Measurements from ENCODE around the gene TAS1R3. TPM values are rescaled to one million over a fixed set of nuclear protein-coding genes. Genes with fewer than 3 reads are reported as not detected.
"Not testable (repeated sequence)": the region's sequence is repeated elsewhere in the genome, so short reads cannot be mapped to it uniquely, and the experiment has no call there.

The TAS1R3 gene
- total RNA-seq, 1 donor from 2014 or later, result 1.0 TPM

- intact Hi-C loops (cut with micrococcal nuclease), result loop anchor here (2.0 to 10.0 kb wide), 5 partner anchors 35 to 273 kb away; partner anchors contain the start of genes AURKAIP1, C1orf159, DVL1 and UBE2J2
These were observed 22.9 kb upstream of the TAS1R3 start, which contains the start of the genes ACAP3 and PUSL1 for GRCh38 chr1:1307923-1308755. Gene ACAP3, minus strand, starts transcription at chr1:1307930. Its CDS starts 115 bp downstream, at chr1:1307815. Gene PUSL1, plus strand, starts transcription at chr1:1308597. Its CDS starts 47 bp downstream, at chr1:1308644.

GRCh38 chr1:1308756-1309250, 22.3 kb upstream of the TAS1R3 start:
- intact Hi-C loops (cut with micrococcal nuclease), result loop anchor here (2.0 to 10.0 kb wide), 5 partner anchors 36 to 274 kb away; partner anchors contain the start of genes AURKAIP1, C1orf159, DVL1 and UBE2J2

GRCh38 chr1:1309251-1310108, 21.6 kb upstream of the TAS1R3 start:
- intact Hi-C loops (cut with micrococcal nuclease), result loop anchor here (2.0 to 10.0 kb wide), 5 partner anchors 37 to 275 kb away; partner anchors contain the start of genes AURKAIP1, C1orf159, DVL1 and UBE2J2

GRCh38 chr1:1310109-1310385, 21.0 kb upstream of the TAS1R3 start:
- intact Hi-C loops (cut with micrococcal nuclease), result no loop called here

GRCh38 chr1:1310476-1311053, 20.5 kb upstream of the TAS1R3 start:
- intact Hi-C loops (cut with micrococcal nuclease), result no loop called here

- intact Hi-C loops (cut with micrococcal nuclease), result no loop called here
These were observed 19.7 kb upstream of the TAS1R3 start for GRCh38 chr1:1311107-1312104.

GRCh38 chr1:1312450-1313314, 18.4 kb upstream of the TAS1R3 start:
- intact Hi-C loops (cut with micrococcal nuclease), result no loop called here

- intact Hi-C loops (cut with micrococcal nuclease), result no loop called here
These were observed 17.4 kb upstream of the TAS1R3 start for GRCh38 chr1:1313500-1314236.

- intact Hi-C loops (cut with micrococcal nuclease), result no loop called here
These were observed 16.9 kb upstream of the TAS1R3 start for GRCh38 chr1:1314237-1314586.

- intact Hi-C loops (cut with micrococcal nuclease), result no loop called here
These were observed 16.3 kb upstream of the TAS1R3 start for GRCh38 chr1:1314678-1315335.

- intact Hi-C loops (cut with micrococcal nuclease), result no loop called here
These were observed 15.6 kb upstream of the TAS1R3 start for GRCh38 chr1:1315435-1315954.

- intact Hi-C loops (cut with micrococcal nuclease), result not testable (repeated sequence)
These were observed 14.9 kb upstream of the TAS1R3 start for GRCh38 chr1:1316199-1316598.

- intact Hi-C loops (cut with micrococcal nuclease), result no loop called here
These were observed 13.7 kb upstream of the TAS1R3 start for GRCh38 chr1:1317420-1317819.

GRCh38 chr1:1318131-1318652, 12.9 kb upstream of the TAS1R3 start:
- intact Hi-C loops (cut with micrococcal nuclease), result no loop called here

GRCh38 chr1:1318777-1319645, 12.1 kb upstream of the TAS1R3 start:
- intact Hi-C loops (cut with micrococcal nuclease), result no loop called here

GRCh38 chr1:1319646-1319941, 11.5 kb upstream of the TAS1R3 start:
- intact Hi-C loops (cut with micrococcal nuclease), result no loop called here
